NCI-H1092 treated with DMSO at 0.1 percent for 48 hours (cell line): ENCODE data around the gene C1orf94.

Experiments
- DNase-seq: peaks from one replicate; lab custom pipeline; 2025; lab: John Stamatoyannopoulos, UW

The C1orf94 gene

GRCh38 chr1:34176830-34177603 lies at the start of gene C1orf94:
Gene C1orf94 (plus strand): TSS chr1:34176907. CDS start chr1:34177790, 883 bp downstream.
- DNase-seq: no peak

GRCh38 chr1:34127006-34128000 lies 49.4 kb upstream of the C1orf94 start:
- no peak for DNase-seq

GRCh38 chr1:34128186-34128889 lies 48.4 kb upstream of the C1orf94 start:
- DNase-seq: no peak

GRCh38 chr1:34129630-34130029 lies 47.1 kb upstream of the C1orf94 start:
- DNase-seq: no peak

- DNase-seq: no peak
Measured at GRCh38 chr1:34130306-34130705, 46.4 kb upstream of the C1orf94 start.

GRCh38 chr1:34131396-34132160 lies 45.1 kb upstream of the C1orf94 start:
- DNase-seq: no peak

- DNase-seq: no peak
Measured at GRCh38 chr1:34132161-34132420, 44.6 kb upstream of the C1orf94 start.

GRCh38 chr1:34137411-34137810 lies 39.3 kb upstream of the C1orf94 start:
- no peak for DNase-seq

GRCh38 chr1:34140011-34140676 lies 36.6 kb upstream of the C1orf94 start:
- no peak for DNase-seq

- DNase-seq: no peak
Measured at GRCh38 chr1:34143975-34144374, 32.7 kb upstream of the C1orf94 start.

- DNase-seq: no peak
Measured at GRCh38 chr1:34144766-34145165, 31.9 kb upstream of the C1orf94 start.

- no peak for DNase-seq
Measured at GRCh38 chr1:34147301-34147700, 29.4 kb upstream of the C1orf94 start.

- no peak for DNase-seq
Measured at GRCh38 chr1:34149501-34149900, 27.2 kb upstream of the C1orf94 start.

GRCh38 chr1:34153246-34153645 lies 23.5 kb upstream of the C1orf94 start:
- DNase-seq: no peak

- no peak for DNase-seq
Measured at GRCh38 chr1:34155860-34156259, 20.8 kb upstream of the C1orf94 start.

GRCh38 chr1:34156739-34157138 lies 20.0 kb upstream of the C1orf94 start:
- no peak for DNase-seq

GRCh38 chr1:34162852-34163766 lies 13.6 kb upstream of the C1orf94 start:
- DNase-seq: peak; percentile 85

GRCh38 chr1:34163792-34164731 lies 12.6 kb upstream of the C1orf94 start:
- DNase-seq: peak; percentile 59
